Measurements from ENCODE around the gene TNFAIP8. TPM values are rescaled to one million over a fixed set of nuclear protein-coding genes. Genes with fewer than 3 reads are reported as not detected.

TNFAIP8 gene
- total and polyA plus RNA-seq, 2 of the 13 experiments (the other 11 are each of a cell fraction or from before 2014, with no cell fraction given) = 6.4 to 11.2 TPM

- TF ChIP-seq NR0B2 (CRISPR knock-in tag; IDR thresholded peaks at IDR 0.05) (no peak), ZNF615 (CRISPR knock-in tag; IDR thresholded peaks at IDR 0.05; ENCODE audit: borderline replicate concordance) (no peak), ZNF747 (CRISPR knock-in tag; IDR thresholded peaks at IDR 0.05; ENCODE audit: borderline replicate concordance) (no peak), PTBP1 (IDR thresholded peaks at IDR 0.05; ENCODE audit: low read depth, low read length, poor library complexity, severe bottlenecking) (no peak), GTF2F1 (IDR thresholded peaks at IDR 0.05; ENCODE audit: low read length) (no peak), TCF7L2 (IDR thresholded peaks at IDR 0.05; ENCODE audit: low read depth, low read length) (no peak), ZNF274 (CRISPR knock-in tag; IDR thresholded peaks at IDR 0.05) (no peak), ZNF850 (CRISPR knock-in tag; conservative IDR thresholded peaks at IDR 0.05) (no peak), EP300 (IDR thresholded peaks at IDR 0.05; ENCODE audit: low read depth in 2 of 2, low read length in 2 of 2) (no peak), EP300 (CRISPR knock-in tag; IDR thresholded peaks at IDR 0.05; ENCODE audit: borderline replicate concordance) (no peak), ZNF589 (CRISPR knock-in tag; conservative IDR thresholded peaks at IDR 0.05) (no peak), ZNF816 (CRISPR knock-in tag; IDR thresholded peaks at IDR 0.05; ENCODE audit: borderline replicate concordance) (no peak)
These were observed 42.6 kb upstream of the TNFAIP8 start (continued) for GRCh38 chr5:119313197-119313596.

GRCh38 chr5:119313658-119314605 is 41.9 kb upstream of the TNFAIP8 start:
- in situ Hi-C loops (cut with HindIII; ENCODE audit: extremely low pct_ligation_motif_present, low pct_unique_long_range_greater_than_20kb) (no loop called here), intact Hi-C loops (cut with micrococcal nuclease; ENCODE audit: unreplicated experiment) (no loop called here)
- Histone ChIP-seq H2AFZ (ENCODE audit: low read length) (no peak overlapping the region), H3K36me3 (replicated peaks in 1 of 2; ENCODE audit: control insufficient read depth in 1 of 2, insufficient read depth in 2 of 2, low read length in 2 of 2) (no peaks in the 10 kb centered on the region), H3K9me3 (ENCODE audit: low read length) (no peaks in the 10 kb centered on the region), H3K27ac (ENCODE audit: extremely low read length, insufficient read depth, low read length) (no peak overlapping the region), H3K27me3 (ENCODE audit: control insufficient read depth in 1 of 2, insufficient read depth in 2 of 2, low read length in 2 of 2) (no peaks in the 10 kb centered on the region), H4K20me1 (ENCODE audit: insufficient read depth, low read length) (no peaks in the 10 kb centered on the region), H3K9ac (ENCODE audit: insufficient read depth, low read depth, low read length) (no peak overlapping the region), H3K4me1 (ENCODE audit: insufficient read depth, low read length) (peaks cover 27% of the 10 kb centered on the region), H3K4me3 (replicated peaks in 1 of 3; ENCODE audit: insufficient read depth in 1 of 3, low read depth in 2 of 3, low read length in 3 of 3) (no peak overlapping the region), H3K79me2 (ENCODE audit: insufficient read depth, low read length) (no peaks in the 10 kb centered on the region), H3K4me2 (ENCODE audit: low read depth, low read length) (no peak overlapping the region)
- ATAC-seq = no peak
- POLR2A ChIA-PET = no interaction called here
- BruUV-seq (replicated peaks) = no TSS peak
- FAIRE-seq = no peak
- WGBS (ENCODE audit: low lambda C conversion rate) = 93% methylated on average over 5 of the region's 5 CpGs
- DNase-seq (ENCODE audit: low spot score) = no peak
- CTCF ChIA-PET (ENCODE audit: low intra/inter-chr PET ratio, low total read pairs) = no interaction called here
- TF ChIP-seq ZNF468 (CRISPR knock-in tag; IDR thresholded peaks at IDR 0.05) (no peak), ZNF441 (CRISPR knock-in tag; IDR thresholded peaks at IDR 0.05; ENCODE audit: borderline replicate concordance) (no peak)
- TF ChIP-seq, protein P1, sequence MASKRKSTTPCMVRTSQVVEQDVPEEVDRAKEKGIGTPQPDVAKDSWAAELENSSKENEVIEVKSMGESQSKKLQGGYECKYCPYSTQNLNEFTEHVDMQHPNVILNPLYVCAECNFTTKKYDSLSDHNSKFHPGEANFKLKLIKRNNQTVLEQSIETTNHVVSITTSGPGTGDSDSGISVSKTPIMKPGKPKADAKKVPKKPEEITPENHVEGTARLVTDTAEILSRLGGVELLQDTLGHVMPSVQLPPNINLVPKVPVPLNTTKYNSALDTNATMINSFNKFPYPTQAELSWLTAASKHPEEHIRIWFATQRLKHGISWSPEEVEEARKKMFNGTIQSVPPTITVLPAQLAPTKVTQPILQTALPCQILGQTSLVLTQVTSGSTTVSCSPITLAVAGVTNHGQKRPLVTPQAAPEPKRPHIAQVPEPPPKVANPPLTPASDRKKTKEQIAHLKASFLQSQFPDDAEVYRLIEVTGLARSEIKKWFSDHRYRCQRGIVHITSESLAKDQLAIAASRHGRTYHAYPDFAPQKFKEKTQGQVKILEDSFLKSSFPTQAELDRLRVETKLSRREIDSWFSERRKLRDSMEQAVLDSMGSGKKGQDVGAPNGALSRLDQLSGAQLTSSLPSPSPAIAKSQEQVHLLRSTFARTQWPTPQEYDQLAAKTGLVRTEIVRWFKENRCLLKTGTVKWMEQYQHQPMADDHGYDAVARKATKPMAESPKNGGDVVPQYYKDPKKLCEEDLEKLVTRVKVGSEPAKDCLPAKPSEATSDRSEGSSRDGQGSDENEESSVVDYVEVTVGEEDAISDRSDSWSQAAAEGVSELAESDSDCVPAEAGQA (IDR thresholded peaks at IDR 0.05; ENCODE audit: low read depth) = no peak
- TF ChIP-seq, protein P1 (CRISPR knock-in tag; IDR thresholded peaks at IDR 0.05; ENCODE audit: borderline replicate concordance) = no peak

Data from HepG2 (cell line).